ENCODE measurements around the gene EPB42.
"Not testable (repeated sequence)": the region's sequence is repeated elsewhere in the genome, so short reads cannot be mapped to it uniquely, and the experiment has no call there.

EPB42 gene

DNA sequence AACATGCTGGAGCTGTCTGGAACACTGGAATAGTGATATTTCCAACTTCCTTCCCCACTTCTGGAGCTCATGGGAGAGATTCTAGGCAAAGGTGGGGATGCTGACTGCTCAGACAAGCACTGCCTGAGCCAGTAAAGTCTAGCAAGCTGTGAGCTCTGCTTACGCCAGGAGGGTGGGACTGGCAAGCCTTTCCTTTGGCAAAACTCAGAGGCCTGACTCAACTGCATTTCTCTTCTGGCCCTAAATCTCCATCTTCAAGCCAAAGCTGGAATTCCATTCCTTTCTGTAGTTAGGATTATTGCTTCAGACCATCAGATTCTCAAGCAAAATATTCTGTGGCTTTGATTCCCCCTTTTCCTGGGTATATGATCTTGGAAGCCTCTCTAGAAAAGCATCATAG is 20.3 kb upstream of the EPB42 start:
- DNase-seq (ENCODE audit: low spot score) = peak; percentile 78

DNA sequence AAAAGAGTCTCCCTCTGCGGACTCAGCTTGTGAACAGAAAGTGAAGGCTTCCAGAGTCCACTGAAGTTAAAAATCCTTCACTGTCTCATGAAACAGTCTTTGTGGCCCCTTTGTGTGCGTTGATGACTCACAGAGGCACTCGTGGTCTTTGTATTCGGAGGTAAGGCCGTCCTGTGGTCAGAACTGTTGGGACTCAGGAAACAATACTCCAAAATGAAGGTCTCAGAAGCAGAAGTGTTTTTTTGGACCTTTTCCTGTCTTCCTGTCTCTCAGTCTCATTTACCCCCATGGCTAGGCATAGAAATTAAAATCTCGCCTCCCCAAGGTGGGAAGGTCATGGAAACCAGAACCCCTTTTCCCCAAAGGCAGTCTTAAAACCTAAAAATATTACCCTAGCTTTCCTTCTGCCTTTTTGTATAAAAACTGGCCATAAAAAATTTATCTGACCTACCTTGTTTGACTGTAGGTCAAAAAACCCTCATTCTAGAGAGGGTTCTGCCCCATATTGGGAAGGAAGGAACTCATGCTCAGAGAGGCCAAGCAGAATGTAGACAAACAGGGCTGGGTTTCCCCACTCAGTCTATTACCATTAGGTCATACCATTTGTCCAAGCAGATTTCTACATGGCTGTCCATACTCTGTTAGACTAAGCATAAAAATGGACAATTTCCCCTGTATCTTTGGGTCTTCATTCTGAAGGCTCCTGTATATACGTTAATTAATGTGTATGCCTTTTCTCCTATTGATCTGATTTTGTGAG is 19.1 kb upstream of the EPB42 start:
- DNase-seq (ENCODE audit: low spot score) = no peak

DNA sequence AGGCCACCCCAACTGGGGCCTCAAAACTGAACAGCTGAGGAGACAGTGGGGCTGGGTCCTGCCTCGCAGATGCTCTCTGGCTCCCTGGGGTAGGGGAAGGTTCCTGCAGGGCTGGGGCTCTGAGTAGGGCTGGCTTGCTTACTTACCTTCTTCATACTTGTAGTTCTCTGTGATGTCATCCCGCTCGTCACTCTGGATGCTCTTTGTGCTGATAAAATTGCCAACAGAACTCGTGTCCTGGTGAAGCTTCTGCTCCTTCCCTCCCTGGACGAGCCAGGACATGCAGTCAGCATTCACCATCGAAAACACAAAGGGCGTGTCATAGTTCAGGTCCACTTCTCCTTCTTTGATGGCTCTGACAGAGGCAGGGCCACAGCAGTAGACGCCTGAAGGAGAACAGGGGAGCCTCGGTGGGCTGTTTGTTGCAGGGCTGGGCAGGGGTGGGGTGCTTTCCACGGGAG is 17.9 kb upstream of the EPB42 start:
- peak; percentile 49 for DNase-seq (ENCODE audit: low spot score)

DNA sequence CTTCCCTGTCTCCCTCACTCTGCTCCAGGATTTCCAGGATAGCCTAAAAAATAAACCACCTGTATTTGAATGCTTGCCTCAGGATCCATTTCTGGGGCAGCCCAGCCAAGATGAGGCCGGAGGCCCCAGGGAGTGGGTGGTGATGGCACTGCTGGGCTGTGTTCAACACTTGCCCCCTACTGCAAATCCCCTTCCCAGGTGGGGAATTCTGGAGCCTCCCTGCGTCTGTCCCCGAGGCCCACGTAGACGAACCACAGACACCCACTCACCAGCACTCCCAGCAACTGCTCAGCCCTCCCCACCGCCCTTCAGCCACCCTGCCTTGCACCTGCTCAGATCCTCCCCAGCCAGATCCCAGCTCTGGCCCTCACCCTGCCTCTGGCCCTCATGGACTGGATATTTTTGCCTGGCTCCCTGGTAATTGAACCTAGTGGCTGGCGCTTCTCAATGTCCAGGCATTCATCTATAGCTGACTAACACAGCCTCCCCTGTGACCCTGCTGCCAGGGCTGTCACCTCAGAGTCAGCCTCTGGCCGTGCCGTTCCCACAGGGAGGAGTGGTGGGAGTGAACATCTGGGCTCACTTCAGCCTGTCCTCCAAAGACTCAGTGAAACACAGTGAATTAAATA is 17.1 kb upstream of the EPB42 start:
- no peak for DNase-seq (ENCODE audit: low spot score)

DNA sequence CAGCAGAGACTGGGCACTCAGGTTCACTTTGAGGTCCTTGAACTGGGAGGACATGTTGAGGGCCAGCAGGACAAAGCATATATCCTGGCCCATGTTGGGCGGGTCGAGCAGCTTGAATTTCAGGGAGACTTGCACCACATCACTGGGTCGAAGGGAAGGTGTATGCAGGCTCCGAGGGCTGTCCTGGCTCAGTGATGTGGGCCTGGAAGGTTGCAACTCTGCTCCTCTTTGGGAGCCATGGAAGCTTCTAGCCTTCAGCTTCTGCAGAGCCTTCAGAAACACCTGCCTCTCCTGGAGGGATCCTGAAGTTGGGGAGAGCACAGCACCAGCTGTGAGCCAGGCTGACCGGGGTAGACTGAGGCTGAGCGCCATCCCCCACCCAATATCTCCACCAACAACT is 14.7 kb upstream of the EPB42 start:
- DNase-seq (ENCODE audit: low spot score) = no peak

DNA sequence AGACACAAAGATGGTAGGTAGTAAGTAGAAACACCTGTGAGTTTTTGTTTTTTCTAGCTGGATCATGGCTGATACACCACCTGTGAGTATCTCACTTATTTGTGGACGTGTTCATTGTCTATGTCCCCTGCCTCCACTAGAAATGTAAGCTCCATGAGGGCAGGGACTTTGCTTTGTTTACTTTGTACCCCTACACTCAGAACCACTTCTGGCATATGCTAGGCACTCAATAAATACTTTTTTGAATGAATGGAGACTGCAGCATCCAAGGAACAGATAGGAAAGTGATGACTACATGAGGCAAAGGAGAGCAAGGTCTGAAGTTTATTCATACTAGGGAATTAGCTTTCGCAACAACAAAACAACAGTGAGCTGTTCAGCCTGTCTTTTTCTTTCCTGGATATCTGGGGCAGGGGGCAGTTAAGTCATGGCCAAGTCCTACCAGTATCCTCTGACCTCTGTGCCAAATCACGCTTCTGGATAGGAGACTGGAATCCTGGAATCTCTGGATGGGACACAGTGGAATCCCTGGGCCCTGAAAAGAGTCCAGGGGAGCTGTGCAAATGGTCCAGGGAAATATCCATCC is 11.6 kb upstream of the EPB42 start:
- DNase-seq (ENCODE audit: low spot score) = no peak

DNA sequence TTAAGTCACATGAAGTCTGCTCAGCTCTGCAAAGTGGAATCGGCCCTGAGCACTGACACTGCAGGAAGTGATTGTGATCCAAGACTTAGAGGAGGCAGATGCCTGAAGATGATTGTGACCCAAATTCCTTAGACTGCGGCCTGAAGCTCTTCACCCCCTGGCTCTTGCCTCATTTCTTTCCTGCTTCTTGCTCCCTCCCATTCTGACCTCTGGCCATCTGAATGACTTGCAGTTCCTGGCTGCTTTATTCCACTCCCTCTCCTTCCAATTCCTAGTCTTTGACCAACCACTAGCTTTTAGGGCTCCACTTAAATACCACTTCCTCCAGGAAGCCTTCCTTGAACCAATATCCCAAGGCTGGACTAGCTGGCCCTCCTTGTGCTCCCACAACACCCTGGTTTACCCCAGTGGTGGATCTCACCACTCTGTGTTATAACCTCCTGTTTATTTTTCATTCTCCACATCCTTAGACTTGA is 9.9 kb upstream of the EPB42 start:
- DNase-seq (ENCODE audit: low spot score) = no peak

DNA sequence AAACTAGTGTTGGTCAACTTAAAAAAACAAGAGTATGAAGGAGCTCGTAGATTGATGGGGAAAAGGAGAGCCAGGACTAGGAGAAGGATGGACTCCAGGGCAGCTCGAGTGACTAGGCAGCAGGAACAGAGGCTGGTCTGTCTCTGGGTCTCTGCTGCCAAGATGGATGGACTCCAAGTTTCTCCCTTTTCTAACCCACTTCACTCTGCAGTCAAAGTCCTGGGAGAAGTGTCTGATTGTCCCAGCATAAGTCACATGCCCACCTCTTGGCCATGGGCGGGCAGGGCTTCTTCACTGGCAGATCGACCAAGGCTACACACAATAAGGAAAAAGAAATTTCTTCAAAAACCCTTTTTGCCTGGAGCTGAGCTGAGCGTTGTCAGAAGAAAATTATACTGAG is 9.2 kb upstream of the EPB42 start:
- DNase-seq (ENCODE audit: low spot score) = no peak

DNA sequence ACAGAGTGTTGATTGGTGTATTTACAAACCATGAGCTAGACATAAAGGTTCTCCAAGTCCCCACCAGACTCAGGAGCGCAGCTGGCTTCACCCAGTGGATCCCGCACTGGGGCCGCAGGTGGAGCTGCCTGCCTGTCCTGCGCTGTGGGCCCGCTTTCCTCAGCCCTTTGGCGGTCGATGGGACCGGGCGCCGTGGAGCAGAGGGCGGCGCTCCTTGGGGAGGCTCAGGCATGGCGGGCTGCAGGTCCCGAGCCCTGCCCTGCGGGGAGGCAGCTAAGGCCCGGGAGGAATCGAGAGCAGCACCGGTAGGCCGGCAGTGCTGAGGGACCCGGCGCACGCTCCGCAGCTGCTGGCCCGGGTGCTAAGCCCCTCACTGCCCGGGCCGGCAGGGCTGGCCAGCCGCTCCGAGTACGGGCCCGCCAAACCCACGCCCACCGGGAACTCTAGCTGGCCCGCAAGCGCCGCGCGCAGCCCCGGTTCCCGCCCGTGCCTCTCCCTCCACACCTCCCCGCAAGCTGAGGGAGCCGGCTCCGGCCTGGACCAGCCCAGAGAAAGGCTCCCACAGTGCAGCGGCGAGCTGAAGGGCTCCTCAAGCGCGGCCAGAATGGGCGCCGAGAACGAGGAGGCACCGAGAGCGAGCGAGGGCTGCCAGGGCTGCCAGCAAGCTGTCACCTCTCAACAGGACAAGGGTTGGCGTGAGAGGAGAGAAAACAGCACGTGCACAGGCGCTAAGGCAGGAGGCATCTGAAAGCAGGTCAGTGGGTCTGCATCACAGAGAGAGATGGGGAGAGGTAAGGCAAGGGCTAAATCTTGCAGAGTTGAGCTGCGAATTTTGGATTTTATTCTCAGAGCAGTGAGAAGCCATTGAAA is 5.9 kb upstream of the EPB42 start:
- DNase-seq (ENCODE audit: low spot score) = no peak

DNA sequence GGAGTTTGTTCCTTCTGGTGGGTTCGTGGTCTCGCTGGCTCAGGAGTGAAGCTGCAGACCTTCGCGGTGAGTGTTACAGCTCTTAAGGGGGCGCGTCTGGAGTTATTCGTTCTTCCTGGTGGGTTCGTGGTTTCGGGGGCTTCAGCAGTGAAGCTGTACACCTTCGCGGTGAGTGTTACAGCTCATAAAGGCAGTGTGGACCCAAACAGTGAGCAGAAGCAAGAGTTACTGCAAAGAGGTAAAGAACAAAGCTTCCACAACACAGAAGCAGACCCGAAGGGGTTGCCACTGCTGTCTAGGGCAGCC is 5.1 kb upstream of the EPB42 start:
- DNase-seq (ENCODE audit: low spot score) = not testable (repeated sequence)

DNA sequence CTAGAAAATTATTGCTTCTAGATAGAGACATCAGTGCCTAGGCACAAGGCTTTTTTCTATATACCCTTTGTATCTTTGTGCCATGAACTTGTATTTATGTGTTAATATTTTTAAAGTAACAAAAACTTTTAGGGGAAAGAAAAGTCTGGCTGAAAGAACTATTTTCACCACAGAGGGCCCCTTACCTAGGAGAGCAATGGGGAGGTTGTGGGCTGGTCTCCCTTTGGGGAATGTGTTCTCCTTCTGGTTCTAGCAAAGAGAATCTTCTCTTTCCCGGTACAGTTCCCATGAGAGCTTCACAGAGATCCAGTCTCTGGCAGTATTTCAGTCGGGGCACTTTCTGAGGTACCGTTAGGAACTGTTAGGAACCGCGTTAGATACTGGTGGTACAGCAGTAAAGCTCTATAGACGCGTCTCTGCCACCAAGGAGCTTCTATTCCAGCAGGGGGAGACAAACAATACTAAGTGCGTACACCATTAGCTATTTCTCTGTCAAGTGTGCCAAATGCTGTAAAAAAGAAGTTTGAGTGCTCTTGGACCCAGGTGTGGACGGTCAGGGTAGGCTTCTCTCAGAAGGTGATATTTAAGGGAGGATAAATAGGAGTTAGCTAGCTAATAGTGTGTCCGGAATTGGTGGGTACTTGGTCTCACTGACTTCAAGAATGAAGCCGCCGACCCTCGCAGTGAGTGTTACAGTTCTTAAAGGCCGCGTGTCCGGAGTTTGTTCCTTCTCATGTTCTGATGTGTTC is 4.6 kb upstream of the EPB42 start:
- DNase-seq (ENCODE audit: low spot score) = no peak

DNA sequence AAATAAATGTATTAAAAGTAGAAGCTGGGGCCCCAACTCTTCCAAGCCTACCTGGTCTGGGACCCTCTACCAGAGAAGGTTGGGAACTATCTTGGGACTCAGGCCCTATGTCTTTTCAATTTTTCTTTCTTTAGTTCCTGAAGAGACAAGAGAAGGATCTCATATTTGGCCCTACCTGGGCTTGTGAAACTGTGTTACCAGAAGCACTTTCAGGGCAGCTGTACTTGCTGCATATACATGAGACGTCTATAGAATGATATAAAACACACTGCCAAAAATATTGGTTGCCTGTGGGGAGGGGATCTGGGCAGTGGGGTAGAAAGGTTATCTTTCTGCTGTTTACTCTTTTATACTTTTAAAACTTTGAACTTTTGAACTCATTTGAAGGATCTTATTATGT is 604 bp upstream of the EPB42 start:
- no peak for DNase-seq (ENCODE audit: low spot score)

DNA sequence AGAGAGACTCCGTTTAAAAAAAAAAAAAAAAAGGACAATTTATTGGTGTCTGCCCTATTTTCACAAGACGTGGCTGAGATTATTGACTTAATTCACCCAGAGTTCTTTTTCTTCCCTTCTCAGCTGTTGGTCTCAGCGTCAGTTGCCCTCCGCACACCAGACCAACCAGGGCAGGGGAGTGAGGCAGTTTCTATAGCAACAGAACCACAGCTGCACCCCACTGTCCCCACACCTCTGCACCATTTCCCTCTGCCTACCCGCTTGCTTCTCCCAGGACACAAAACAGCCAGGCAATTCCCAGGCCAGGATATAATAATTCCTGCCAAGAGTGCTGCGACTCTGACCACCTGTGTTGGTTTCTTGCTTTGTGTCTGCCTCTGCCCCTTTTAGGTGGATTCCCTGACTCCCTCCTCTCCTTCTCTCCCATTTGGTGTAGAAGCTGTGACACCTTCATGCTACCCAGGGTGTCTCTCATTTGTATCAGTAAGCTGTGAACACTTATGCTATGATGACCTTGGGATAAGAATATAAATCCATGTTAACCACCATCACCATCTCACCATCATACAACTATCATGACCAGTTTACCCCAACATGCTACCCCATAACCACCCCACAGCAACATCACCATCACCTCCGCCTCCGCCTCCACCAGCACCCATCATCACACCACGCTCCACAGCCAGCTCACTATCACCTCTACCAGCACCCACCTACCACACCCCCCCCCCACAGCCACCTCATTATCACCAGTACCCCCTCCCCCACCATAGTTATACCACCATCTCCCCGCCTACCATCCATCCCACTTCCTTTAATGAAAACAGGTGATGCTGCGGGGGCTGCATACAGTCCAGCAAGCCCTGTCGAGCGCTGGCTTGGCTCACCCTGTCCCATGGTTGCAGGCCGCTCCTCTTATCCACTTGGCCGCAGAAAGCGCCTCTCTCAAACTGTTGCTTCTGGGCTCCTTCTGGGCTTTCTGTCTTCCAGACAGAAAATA is 589 bp downstream of the EPB42 start:
- no peak for DNase-seq (ENCODE audit: low spot score)

DNA sequence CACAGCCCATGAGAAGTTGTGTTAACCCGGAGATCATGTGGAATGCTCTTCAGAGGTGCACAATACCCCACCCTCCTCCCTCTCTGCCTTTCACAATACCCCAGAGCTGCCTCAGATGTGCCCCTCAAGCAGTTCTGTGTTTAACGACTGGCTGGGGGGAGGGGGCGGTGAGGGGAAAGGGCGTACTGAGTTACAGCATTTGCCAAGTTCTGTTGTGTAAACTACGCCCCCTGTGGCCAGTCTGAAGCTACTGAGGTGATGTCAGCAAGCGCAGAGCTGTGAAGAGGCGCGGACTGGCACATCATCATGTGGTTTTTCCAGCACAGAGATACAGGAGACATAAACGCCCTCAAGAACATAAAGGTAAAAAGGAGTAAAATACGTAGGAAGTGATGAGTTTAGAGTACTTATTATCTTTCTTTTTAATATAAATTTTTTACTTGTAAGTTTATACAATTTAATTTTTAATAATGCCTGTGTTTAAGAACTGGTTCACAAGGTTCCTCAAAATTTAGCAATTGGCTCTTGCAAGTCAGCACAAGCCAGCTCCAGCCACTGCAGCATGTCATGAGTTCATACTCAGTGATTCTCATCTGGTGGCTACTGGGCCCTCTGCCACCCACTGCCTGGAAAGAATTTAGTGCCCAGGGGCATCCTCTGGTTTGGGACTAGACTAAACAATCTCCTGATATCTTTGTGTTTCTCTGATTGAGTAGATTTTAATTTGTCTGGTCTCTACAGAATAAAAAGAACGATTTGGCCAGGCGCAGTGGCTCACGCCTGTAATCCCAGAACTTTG is 1.7 kb downstream of the EPB42 start:
- no peak for DNase-seq (ENCODE audit: low spot score)

DNA sequence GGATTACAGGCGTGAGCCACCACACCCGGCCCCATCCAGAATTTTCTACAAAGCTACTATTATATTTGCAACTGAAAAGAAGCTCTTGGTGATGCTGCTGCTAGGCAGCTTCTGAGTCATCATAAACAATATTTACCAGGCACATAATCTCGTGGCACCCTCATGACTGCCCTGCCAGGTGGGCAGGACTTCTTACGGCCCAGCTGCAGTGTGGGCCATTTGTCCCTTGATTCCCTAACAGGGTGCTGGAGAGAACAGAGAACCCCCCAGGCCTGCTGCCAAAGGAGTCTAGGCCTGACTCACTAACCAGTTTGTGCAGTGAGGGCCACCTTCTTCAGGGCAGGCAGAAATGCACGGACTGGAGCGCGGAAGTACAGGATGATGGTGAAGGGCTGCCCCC is 4.9 kb downstream of the EPB42 start:
- DNase-seq (ENCODE audit: low spot score) = peak; percentile 37

DNA sequence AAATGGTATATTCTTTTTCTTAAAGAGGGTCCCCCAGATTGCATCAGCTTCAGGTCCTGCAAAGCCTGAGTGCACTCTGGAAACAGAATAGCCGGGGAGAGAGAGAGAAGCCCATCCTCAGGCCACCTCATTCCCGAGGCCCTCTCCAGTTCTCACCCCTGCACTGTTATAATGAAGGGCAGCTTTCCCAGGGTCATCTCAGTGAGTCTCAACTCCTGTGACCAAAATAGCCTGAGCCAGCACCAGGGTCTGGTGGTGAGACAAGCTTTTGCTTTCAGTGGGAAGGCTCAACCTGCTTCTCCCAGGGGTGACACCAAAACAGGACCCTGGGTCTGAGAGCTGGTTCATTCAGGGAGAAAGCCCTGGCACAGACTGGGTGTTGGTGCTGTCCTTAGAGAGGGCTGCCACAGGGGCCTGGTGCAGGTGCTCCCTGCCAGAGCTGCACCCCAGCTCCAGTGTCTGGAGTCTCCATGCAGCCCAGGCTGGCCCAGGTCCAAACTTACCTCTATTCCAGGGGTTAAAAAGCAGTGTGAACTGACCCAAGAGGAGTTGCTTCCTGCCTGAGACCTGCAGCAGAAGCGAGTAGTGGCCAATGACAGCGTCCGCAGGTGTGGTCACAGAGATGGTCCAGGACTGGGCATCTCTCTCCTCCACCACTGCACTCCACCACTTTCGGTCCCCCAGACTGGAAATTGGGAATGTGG is 6.1 kb downstream of the EPB42 start:
- no peak for DNase-seq (ENCODE audit: low spot score)

DNA sequence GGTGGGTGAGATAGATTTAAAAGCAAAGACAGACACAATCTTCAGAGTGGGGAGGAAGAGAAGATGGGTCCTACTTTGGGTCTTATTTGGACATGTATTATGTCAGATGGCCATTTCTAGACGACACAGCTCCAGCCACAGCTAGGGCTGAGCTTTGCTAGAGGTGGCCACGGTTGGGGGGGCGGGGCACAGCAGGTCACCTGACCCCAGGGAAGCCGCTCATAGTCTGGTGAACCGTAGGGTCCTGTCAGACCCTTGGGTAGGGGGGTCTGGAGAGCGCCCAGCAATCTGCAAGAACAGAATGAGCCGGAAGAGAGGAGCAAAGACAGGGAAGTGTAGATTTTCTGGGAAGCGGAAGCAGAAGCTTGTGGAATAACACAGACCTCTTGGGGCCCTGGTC is 6.6 kb downstream of the EPB42 start:
- peak; percentile 38 for DNase-seq (ENCODE audit: low spot score)

DNA sequence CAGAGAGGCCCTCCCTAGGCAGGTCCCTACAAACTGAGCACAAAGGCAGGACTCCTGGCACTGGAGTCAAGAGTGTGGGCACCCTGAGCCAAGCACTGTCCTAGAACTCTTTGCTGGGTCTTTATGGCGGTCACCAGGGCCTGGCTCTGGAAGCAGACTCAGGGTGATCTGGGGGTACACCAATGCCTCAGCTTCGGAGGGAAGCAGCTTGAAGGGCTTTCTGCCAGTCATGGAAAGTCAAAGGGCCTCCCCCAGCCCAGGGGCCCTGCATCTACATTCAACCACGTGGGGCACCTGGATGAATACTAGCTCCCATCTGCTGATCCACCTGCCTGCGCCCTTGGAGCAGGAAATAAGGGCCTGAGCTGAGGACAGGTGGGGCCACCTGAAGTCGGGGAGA is 7.4 kb downstream of the EPB42 start:
- no peak for DNase-seq (ENCODE audit: low spot score)

DNA sequence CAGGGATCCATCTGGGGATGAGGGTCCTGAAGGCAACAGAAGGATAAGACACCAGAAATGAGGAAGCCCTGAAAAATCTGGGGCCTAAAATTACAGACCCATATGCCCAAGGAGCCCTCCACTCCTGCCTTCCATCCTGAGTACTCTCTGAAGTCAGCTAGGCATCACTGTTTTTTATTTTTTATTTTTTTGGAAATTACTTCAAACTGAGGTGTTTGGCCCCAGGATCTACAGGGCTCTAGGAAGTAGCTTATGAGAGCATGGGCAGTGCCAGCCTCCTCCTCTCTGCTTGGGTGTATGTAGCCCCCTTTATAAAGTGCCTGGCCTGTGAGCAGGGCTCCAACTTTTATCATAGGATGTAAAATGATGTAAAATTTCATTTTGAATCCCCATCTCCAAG is 7.9 kb downstream of the EPB42 start:
- no peak for DNase-seq (ENCODE audit: low spot score)

Data from left forelimb (tissue), 1 donor.